HG02642 (cell line): ENCODE data around the gene ANKS1B.
A peak's percentile ranks its signal among the peaks of the same experiment; 100 is the strongest.
"Not testable (repeated sequence)": the region's sequence is repeated elsewhere in the genome, so short reads cannot be mapped to it uniquely, and the experiment has no call there.

ENCODE experiments used
- ATAC-seq: cut with Tn5 transposase; IDR thresholded peaks from one replicate; pipeline ENCODE4 v1.9.1; 2021; ENCODE audit warnings: mild to moderate bottlenecking; ENCODE audit not compliant: unreplicated experiment, poor library complexity

ANKS1B gene

GRCh38 chr12:99002156-99002555 is 982.6 kb downstream of the ANKS1B start:
- ATAC-seq, result no peak

GRCh38 chr12:98999559-98999958 is 985.2 kb downstream of the ANKS1B start:
- ATAC-seq, result no peak

DNA sequence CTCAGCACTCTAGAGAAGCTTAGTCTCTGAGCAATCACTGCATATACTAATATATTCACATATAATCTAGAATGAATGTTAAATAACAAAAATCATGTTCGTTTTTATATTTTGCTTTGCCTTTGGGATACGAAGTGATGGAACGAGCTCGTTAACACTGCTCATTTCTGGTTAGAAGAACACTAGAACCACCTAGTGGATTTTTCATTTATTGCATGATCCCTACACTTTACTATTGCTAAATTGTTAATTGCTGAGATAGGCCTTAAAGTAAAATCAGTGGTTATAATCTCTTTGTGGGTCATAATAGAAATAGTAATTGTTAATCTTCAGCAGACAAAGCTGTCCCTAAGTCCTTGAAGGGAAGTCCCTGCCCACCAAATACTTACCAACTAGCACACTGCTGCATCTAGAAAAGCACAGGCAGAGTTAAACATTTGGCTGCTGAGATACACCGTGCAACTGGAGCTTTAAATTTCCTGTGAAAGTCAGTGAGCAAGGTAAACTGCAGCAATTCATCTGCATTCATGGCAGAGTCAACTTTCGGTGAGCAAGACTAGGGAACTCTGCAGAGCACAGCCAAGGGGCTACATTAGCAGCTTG is 985.9 kb downstream of the ANKS1B start:
- peak; percentile 80 for ATAC-seq

GRCh38 chr12:98997899-98998298 is 986.8 kb downstream of the ANKS1B start:
- ATAC-seq, result no peak

- ATAC-seq, result no peak
Observed at GRCh38 chr12:98990648-98991047, 994.1 kb downstream of the ANKS1B start.

DNA sequence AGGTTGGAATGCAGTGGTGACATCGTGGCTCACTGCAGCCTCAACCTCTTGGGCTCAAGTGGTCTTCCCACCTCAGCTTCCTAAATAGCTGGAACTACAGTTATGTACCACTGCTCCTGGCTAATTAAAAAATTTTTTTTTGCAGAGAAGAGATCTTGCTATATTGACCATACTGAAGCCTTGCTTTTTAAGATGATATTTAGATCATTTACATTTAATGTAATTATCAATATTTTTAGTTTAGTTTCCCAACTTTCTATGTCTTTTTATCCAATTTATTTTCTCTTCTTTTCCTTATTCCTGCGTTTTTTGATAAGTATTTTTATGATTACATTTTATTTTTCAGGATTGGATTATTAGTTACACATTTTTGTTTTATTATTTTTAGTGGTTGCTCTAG is 999.6 kb downstream of the ANKS1B start:
- no peak for ATAC-seq

DNA sequence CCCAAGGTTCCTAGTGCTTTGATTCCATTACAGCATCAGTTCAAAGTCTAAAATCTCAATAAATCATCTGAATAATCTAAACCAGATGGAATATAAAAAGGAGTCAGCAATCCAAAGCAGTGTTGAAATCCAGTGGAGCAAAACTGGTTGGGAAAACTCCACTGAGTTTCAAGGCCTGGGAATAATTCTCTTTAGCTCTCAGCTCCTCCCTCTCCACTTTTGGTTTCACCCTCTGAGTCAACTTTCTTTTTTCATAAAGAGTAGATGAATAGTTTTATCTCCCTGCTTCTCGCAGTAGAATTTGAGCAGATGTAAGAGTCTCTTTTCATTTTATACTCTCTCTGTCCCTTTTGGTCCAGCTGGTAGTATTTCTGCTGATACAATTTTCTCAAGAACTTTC is 1001.1 kb downstream of the ANKS1B start:
- no peak for ATAC-seq

GRCh38 chr12:98980508-98980907 is 1004.2 kb downstream of the ANKS1B start:
- ATAC-seq, result no peak

DNA sequence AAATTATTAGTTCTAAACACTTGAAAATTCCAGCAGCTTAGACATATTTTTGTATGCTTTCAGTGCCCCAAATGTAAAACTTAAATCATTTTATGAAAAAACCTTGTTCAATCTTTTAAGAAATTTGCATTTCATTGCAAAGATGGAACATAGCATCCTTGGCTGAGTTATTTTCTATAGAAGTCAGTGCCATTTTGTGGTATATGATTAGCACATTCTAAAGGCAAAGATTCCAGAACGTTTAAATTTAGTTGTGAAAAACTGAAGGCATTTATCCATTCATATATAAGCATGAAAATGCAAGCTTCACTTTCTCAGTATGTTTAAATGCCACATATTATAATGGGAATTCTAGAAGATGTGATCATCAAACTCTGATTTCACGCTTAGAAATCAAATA is 1007.5 kb downstream of the ANKS1B start:
- no peak for ATAC-seq

DNA sequence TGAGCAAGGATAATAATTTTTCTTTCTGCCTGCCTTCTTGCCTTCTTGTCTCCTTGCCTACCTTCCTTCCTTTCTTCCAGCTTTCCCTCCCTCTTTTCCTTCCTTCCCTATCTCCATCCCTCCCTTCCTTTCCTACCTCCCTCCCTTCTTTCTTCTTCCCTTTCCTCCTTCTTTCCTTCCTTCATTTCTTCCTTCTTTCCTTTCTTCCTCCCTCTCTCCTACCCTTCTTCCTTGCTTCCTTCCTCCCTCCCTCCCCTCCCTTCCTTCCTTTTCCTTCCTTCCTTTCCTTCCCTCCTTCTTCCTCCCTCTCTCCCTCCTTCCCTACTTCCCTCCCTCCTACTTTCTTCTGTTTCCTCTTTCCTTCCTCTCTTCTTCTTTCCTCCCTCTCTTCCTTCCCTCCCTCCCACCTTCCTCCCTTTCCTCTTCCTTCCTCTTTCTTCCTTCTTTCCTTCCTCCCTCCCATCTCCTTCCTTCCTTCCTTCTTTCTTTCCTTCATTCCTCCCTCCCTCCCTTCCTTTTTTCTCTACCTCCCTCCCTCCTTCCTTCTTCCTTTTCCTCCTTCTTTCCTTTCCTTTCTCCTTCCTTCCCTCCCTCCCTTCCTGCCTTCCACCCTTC is 1009.9 kb downstream of the ANKS1B start:
- ATAC-seq, result no peak

DNA sequence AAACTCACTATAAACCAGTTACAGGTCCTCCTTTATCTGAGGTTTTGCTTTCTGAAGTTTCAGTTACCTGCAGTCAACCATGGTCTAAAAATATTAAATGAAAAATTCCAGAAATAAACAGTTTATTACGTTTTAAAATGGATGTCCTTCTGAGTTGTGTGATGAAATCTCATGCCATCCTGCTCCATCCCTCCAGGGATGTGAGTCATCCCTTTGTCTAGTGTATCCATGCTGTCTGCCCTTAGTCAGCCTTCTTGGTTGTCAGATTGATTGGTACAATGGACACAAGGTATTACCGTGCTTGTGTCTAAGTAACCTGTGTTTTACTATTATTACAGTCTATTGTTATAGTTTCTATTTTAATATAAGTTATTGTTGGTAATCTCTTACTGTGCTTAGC is 1011.3 kb downstream of the ANKS1B start:
- ATAC-seq, result no peak

GRCh38 chr12:98970950-98971349 is 1013.8 kb downstream of the ANKS1B start:
- no peak for ATAC-seq

GRCh38 chr12:98970210-98970609 is 1014.5 kb downstream of the ANKS1B start:
- no peak for ATAC-seq

DNA sequence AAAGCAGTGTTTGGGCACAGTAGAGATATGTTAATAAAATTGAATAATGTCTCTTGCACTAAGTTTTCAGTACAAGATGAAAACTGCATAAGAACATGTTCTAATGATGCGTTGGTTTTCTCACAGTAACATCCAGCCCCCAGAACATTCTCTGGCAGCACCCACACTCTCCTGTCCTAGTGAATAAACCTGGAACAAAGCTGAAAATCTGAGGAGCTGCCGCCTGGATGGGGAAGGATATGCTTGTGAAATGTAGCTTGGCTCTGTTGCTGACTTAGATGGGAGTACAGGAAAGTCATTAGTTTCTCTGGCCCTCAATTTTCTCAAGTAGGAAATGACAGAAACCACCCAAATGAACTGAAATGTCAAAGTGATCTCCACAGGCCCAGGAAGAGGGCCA is 1015.8 kb downstream of the ANKS1B start:
- no peak for ATAC-seq

DNA sequence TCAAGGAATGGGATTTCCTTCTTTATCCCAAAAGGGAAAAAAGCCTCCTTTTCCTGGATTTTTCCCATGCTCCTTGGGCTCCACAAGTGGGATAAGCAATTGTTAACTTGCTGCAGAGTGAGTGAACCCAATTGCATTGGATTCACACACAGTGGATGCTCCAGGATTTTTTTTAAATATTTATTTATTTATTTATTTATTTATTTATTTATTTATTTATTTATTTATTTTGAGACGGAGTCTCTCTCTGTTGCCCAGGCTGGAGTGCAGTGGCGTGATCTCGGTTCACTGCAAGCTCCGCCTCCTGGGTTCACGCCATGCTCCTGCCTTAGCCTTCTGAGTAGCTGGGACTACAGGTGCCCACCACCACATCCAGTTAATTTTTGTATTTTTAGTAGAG is 1027.6 kb downstream of the ANKS1B start:
- ATAC-seq, result not testable (repeated sequence)

DNA sequence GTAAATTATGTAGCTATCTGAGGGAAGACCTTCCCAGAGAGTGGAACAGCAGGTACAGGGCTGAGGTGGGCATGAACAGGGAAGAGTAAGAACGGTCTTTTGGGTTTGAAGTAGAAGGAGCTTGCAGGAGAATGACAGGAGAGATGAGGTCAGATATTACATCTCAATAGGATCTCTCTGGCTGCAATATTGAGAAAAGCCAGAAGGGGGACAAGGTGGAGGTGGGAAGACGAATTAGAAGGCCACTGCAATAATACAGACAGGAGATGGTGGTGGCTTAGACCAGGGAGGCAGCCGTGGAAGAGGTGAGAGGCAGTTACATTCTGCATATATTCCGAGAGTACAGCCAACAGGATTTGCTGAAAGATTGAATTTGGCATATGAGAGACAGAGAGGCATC is 1029.5 kb downstream of the ANKS1B start:
- ATAC-seq, result peak; percentile 80

DNA sequence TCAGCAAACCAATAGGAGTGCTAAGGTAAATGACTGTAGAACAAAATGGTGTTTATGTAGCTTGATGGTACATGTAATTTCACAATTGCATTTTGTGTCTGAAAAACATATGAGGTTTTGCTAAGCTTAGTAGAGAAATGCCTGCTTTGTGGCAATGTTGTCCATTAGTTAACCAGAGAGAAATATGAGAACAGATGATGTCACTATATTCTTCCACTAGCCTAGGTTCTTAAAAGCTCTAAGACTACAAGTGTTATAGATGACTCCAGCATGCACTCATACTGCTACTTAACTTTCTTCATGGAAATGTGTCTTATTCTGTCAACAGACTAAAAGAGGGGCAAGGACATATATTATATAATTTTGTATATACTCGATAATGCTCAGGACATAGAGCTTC is 1030.2 kb downstream of the ANKS1B start:
- ATAC-seq, result no peak

GRCh38 chr12:98951406-98951805 is 1033.3 kb downstream of the ANKS1B start:
- ATAC-seq, result no peak

DNA sequence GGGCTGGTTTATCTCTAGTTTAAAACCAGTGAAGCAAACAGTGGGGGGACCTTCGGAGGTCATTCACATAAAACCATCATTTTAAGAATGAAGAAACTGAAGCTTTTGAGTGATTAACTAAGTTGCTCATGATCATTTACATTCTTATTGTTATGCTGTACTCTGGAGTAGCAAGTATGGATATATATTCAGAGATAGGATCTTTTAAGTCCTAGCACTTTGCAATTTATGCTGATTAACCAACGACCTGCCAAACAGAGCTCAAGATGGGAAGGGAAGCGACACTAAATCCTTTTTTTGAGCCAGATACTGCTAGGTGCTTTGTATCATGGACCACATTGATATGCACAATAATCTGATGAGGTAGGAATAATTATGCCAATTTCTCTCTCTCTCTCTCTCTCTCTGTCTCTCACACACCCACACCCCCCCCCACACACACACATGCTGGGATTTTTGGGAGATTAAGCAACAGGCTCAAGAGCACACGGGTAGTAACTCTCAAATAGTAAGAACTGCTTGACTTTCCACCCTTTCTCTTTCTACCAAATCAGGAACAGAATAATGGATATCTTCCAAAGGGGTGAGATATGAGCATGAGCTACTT is 1036.3 kb downstream of the ANKS1B start:
- no peak for ATAC-seq

GRCh38 chr12:98945864-98946263 is 1038.9 kb downstream of the ANKS1B start:
- no peak for ATAC-seq

- no peak for ATAC-seq
Observed at GRCh38 chr12:98939926-98940325, 1044.8 kb downstream of the ANKS1B start.

GRCh38 chr12:98939350-98939749 is 1045.4 kb downstream of the ANKS1B start:
- ATAC-seq, result no peak
